Esophagus (tissue), 2 donors: Measurements from ENCODE around the gene ZFHX3. TPM values are rescaled to one million over a fixed set of nuclear protein-coding genes. Genes with fewer than 3 reads are reported as not detected.

Experiments used
- H3K27ac ChIP-seq, 2 donors: one replicate each; pipeline ENCODE4 v1.5.1; 2013; ENCODE audit warnings: low read depth in 2 of 2, mild to moderate bottlenecking in 2 of 2, inconsistent platforms in 1 of 2, low read length in 1 of 2, moderate library complexity in 1 of 2
- H3K27me3 ChIP-seq, 2 donors: one replicate each; pipeline ENCODE4 v1.6.1; 2013; ENCODE audit warnings: low read length in 2 of 2, control low read depth in 1 of 2, mild to moderate bottlenecking in 1 of 2; ENCODE audit not compliant: insufficient read depth in 2 of 2, control insufficient read depth in 1 of 2
- H3K36me3 ChIP-seq, 2 donors: one replicate each; pipeline ENCODE4 v1.6.1; 2013; ENCODE audit warnings: low read length in 1 of 2; ENCODE audit not compliant: control insufficient read depth in 2 of 2, insufficient read depth in 2 of 2
- H3K4me1 ChIP-seq, 2 donors: one replicate each; pipeline ENCODE4 v1.6.1; 2013; ENCODE audit warnings: low read length in 1 of 2; ENCODE audit not compliant: control insufficient read depth in 2 of 2, insufficient read depth in 2 of 2
- H3K4me3 ChIP-seq, 2 donors: one replicate each; pipeline ENCODE4 v1.5.1; 2013; ENCODE audit warnings: low read length in 2 of 2, mild to moderate bottlenecking in 2 of 2, low read depth in 1 of 2, moderate library complexity in 1 of 2
- H3K9me3 ChIP-seq, 2 donors: one replicate each; pipeline ENCODE4 v1.6.1; 2013; ENCODE audit warnings: mild to moderate bottlenecking in 2 of 2, low read depth in 1 of 2, low read length in 1 of 2, moderate library complexity in 1 of 2; ENCODE audit not compliant: control insufficient read depth in 2 of 2, insufficient read depth in 1 of 2
- WGBS, 2 donors: extraction: QIAGEN DNeasy Blood & Tissue Kit; methylation state at CpG; one replicate each; pipeline ENCODE4 v1.1.7; 2013; 5-methylcytosine and 5-hydroxymethylcytosine counted together
- polyA plus RNA-seq, 2 donors: library from polyadenylated mRNA; stranded (reverse); fragments of 200-250 nt; gene quantifications; one replicate each; pipeline ENCODE4 v1.2.3, GENCODE V29; 2013
- donor health status: healthy with polysubstance abuse.
- donor health status: Bipolar disorder and iron deficiency.

Gene ZFHX3
- polyA plus RNA-seq, 2 donors: 0.62 to 1.1 TPM

GRCh38 chr16:72924927-72925630 is 122.8 kb downstream of the ZFHX3 start:
- 75 to 93% methylated on average over 17 of the region's 17 CpGs for WGBS, 2 donors
- Histone ChIP-seq H3K4me1 (peaks cover 4% of the 10 kb centered on the region in 2 donors), H3K9me3 (no peaks in the 10 kb centered on the region)

GRCh38 chr16:72924537-72924926 is 123.4 kb downstream of the ZFHX3 start:
- H3K36me3 ChIP-seq: no peaks in the 10 kb centered on the region
- H3K4me3 ChIP-seq: no peak overlapping the region
- WGBS, 2 donors: 87 to 91% methylated on average over 9 of the region's 9 CpGs
- H3K9me3 ChIP-seq: no peaks in the 10 kb centered on the region
- peaks cover 4% of the 10 kb centered on the region in 2 donors for H3K4me1 ChIP-seq
- H3K27ac ChIP-seq: no peak overlapping the region
- no peaks in the 10 kb centered on the region for H3K27me3 ChIP-seq

More at GRCh38 chr16:72924927-72925630, 122.8 kb downstream of the ZFHX3 start:
- Histone ChIP-seq H3K36me3 (no peaks in the 10 kb centered on the region), H3K27ac (no peak overlapping the region), H3K27me3 (no peaks in the 10 kb centered on the region), H3K4me3 (no peak overlapping the region)

GRCh38 chr16:72923757-72924156 is 124.2 kb downstream of the ZFHX3 start:
- no peaks in the 10 kb centered on the region for H3K27me3 ChIP-seq
- H3K4me1 ChIP-seq: peaks cover 2 to 4% of the 10 kb centered on the region in 2 donors
- no peak overlapping the region for H3K27ac ChIP-seq
- H3K4me3 ChIP-seq: no peak overlapping the region
- WGBS, 2 donors: 55 to 77% methylated on average over 11 of the region's 11 CpGs
- H3K9me3 ChIP-seq: no peaks in the 10 kb centered on the region
- H3K36me3 ChIP-seq: no peaks in the 10 kb centered on the region

GRCh38 chr16:72922714-72923113 is 125.2 kb downstream of the ZFHX3 start:
- Histone ChIP-seq H3K27me3 (no peaks in the 10 kb centered on the region), H3K4me3 (no peak overlapping the region), H3K27ac (no peak overlapping the region), H3K9me3 (no peaks in the 10 kb centered on the region), H3K36me3 (no peaks in the 10 kb centered on the region), H3K4me1 (peaks cover 0 to 4% of the 10 kb centered on the region in 2 donors)
- WGBS, 2 donors: 66 to 79% methylated on average over 3 of the region's 3 CpGs

GRCh38 chr16:72921620-72922019 is 126.3 kb downstream of the ZFHX3 start:
- Histone ChIP-seq H3K27ac (no peak overlapping the region), H3K4me1 (no peaks in the 10 kb centered on the region), H3K36me3 (no peaks in the 10 kb centered on the region), H3K27me3 (no peaks in the 10 kb centered on the region), H3K4me3 (no peak overlapping the region), H3K9me3 (no peaks in the 10 kb centered on the region)
- WGBS, 2 donors: 72 to 77% methylated on average over 15 of the region's 15 CpGs

GRCh38 chr16:72921106-72921505 is 126.8 kb downstream of the ZFHX3 start:
- Histone ChIP-seq H3K4me3 (no peak overlapping the region), H3K27me3 (no peaks in the 10 kb centered on the region), H3K9me3 (no peaks in the 10 kb centered on the region), H3K4me1 (no peaks in the 10 kb centered on the region), H3K27ac (no peak overlapping the region), H3K36me3 (no peaks in the 10 kb centered on the region)
- 79 to 81% methylated on average over 13 of the region's 13 CpGs for WGBS, 2 donors

- WGBS, 2 donors: 96 to 97% methylated on average over 7 of the region's 7 CpGs
- Histone ChIP-seq H3K4me1 (no peaks in the 10 kb centered on the region), H3K36me3 (no peaks in the 10 kb centered on the region), H3K27ac (no peak overlapping the region), H3K27me3 (no peaks in the 10 kb centered on the region), H3K9me3 (no peaks in the 10 kb centered on the region), H3K4me3 (no peak overlapping the region)
These were observed 130.9 kb downstream of the ZFHX3 start for GRCh38 chr16:72917051-72917450.

GRCh38 chr16:72915331-72915730 is 132.6 kb downstream of the ZFHX3 start:
- Histone ChIP-seq H3K9me3 (no peaks in the 10 kb centered on the region), H3K27me3 (no peaks in the 10 kb centered on the region), H3K27ac (no peak overlapping the region), H3K36me3 (no peaks in the 10 kb centered on the region), H3K4me1 (no peaks in the 10 kb centered on the region), H3K4me3 (no peak overlapping the region)
- WGBS, 2 donors: 94 to 95% methylated on average over 10 of the region's 10 CpGs

- Histone ChIP-seq H3K4me3 (no peak overlapping the region), H3K27me3 (no peaks in the 10 kb centered on the region), H3K4me1 (no peaks in the 10 kb centered on the region), H3K9me3 (no peaks in the 10 kb centered on the region), H3K27ac (no peak overlapping the region), H3K36me3 (no peaks in the 10 kb centered on the region)
- WGBS, 2 donors: 71 to 92% methylated on average over 3 of the region's 3 CpGs
These were observed 134.4 kb downstream of the ZFHX3 start for GRCh38 chr16:72913551-72913950.

GRCh38 chr16:72911971-72912370 is 136.0 kb downstream of the ZFHX3 start:
- Histone ChIP-seq H3K27me3 (no peaks in the 10 kb centered on the region), H3K9me3 (no peaks in the 10 kb centered on the region), H3K4me1 (no peaks in the 10 kb centered on the region), H3K36me3 (no peaks in the 10 kb centered on the region), H3K27ac (no peak overlapping the region), H3K4me3 (no peak overlapping the region)
- 88% methylated on average over 9 of the region's 9 CpGs for WGBS, 2 donors
